ENCODE measurements around the gene CACNA1D.

DNA sequence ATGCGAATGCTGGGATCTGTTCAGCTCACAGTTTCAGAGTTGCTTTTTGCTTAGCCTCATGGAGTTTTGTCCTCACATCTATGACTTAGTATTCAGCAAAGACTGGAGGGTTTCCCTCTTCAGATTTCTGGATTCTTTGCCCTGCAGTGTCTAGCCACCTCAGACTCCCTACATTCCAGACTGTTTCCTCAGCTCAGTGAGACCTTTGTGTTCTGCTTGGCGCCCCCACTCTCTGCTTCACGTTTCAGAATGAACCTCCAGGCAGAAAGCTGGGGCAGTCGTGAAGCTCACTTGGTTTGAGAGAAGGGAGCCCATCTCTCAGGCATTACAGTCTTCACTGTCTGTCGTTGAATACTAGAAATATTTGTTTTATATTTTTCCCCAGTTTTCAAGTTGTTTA lies 118.1 kb downstream of the CACNA1D start:
- TF ChIP-seq, protein P1, sequence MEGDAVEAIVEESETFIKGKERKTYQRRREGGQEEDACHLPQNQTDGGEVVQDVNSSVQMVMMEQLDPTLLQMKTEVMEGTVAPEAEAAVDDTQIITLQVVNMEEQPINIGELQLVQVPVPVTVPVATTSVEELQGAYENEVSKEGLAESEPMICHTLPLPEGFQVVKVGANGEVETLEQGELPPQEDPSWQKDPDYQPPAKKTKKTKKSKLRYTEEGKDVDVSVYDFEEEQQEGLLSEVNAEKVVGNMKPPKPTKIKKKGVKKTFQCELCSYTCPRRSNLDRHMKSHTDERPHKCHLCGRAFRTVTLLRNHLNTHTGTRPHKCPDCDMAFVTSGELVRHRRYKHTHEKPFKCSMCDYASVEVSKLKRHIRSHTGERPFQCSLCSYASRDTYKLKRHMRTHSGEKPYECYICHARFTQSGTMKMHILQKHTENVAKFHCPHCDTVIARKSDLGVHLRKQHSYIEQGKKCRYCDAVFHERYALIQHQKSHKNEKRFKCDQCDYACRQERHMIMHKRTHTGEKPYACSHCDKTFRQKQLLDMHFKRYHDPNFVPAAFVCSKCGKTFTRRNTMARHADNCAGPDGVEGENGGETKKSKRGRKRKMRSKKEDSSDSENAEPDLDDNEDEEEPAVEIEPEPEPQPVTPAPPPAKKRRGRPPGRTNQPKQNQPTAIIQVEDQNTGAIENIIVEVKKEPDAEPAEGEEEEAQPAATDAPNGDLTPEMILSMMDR (IDR thresholded peaks at IDR 0.05; ENCODE audit: extremely low read depth in 1 of 2, insufficient read depth in 1 of 2, low read depth in 1 of 2, low read length in 2 of 2) = no peak
- no peak for TF ChIP-seq EZH2 (IDR thresholded peaks at IDR 0.05; ENCODE audit: borderline replicate concordance, low read depth, low read length, severe bottlenecking)
- TF ChIP-seq POLR2A (IDR thresholded peaks at IDR 0.05; ENCODE audit: low read depth, low read length) = no peak
- TF ChIP-seq, protein P2, sequence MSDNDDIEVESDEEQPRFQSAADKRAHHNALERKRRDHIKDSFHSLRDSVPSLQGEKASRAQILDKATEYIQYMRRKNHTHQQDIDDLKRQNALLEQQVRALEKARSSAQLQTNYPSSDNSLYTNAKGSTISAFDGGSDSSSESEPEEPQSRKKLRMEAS (IDR thresholded peaks at IDR 0.05; ENCODE audit: insufficient read depth, insufficient read length) = no peak
- no peak for TF ChIP-seq MYC (IDR thresholded peaks at IDR 0.05; ENCODE audit: low read depth, low read length)
- no peak for TF ChIP-seq POLR2AphosphoS5 (IDR thresholded peaks at IDR 0.05; ENCODE audit: insufficient read depth, low read depth, low read length)
- TF ChIP-seq FOS (IDR thresholded peaks at IDR 0.05; ENCODE audit: borderline replicate concordance, insufficient read depth, low read length) = no peak
- no peak for TF ChIP-seq JUN (IDR thresholded peaks at IDR 0.05; ENCODE audit: borderline replicate concordance, insufficient read depth, insufficient read length, low read depth)
